ENCODE measurements around the gene SVIL. TPM values are rescaled to one million over a fixed set of nuclear protein-coding genes. Genes with fewer than 3 reads are reported as not detected.
"Not testable (repeated sequence)": the region's sequence is repeated elsewhere in the genome, so short reads cannot be mapped to it uniquely, and the experiment has no call there.

Gene SVIL
- polyA plus RNA-seq, 1 experiment: 47.9 TPM

- no peak overlapping the region for H3K27ac ChIP-seq (ENCODE audit: low read depth, low read length)
- DNase-seq (ENCODE audit: low read depth, low spot score): no peak
- H3K27me3 ChIP-seq (ENCODE audit: control insufficient read depth, insufficient read depth, low read length): no peaks in the 10 kb centered on the region
- H3K9me3 ChIP-seq (ENCODE audit: control insufficient read depth, insufficient read depth, low read length): peaks cover 15% of the 10 kb centered on the region
- H3K4me3 ChIP-seq (ENCODE audit: low read depth, low read length): no peak overlapping the region
- POLR2A ChIA-PET: no interaction called here
- CTCF ChIA-PET: no interaction called here
- no peak for TF ChIP-seq CTCF (IDR thresholded peaks at IDR 0.05; ENCODE audit: low read depth, low read length)
Observed at GRCh38 chr10:29613791-29614190, 21.0 kb downstream of the SVIL start.

GRCh38 chr10:29613196-29613595 lies 21.6 kb downstream of the SVIL start:
- ChIA-PET POLR2A (no interaction called here), CTCF (interaction anchor here (0.7 kb wide), 1 partner anchor 26 kb away, joined by 3 read pairs; no protein-coding TSS in a partner anchor)
- H3K4me3 ChIP-seq (ENCODE audit: low read depth, low read length): no peak overlapping the region
- no peak overlapping the region for H3K27ac ChIP-seq (ENCODE audit: low read depth, low read length)
- no peak for DNase-seq (ENCODE audit: low read depth, low spot score)
- H3K27me3 ChIP-seq (ENCODE audit: control insufficient read depth, insufficient read depth, low read length): no peaks in the 10 kb centered on the region
- peaks cover 20% of the 10 kb centered on the region for H3K9me3 ChIP-seq (ENCODE audit: control insufficient read depth, insufficient read depth, low read length)
- no peak for TF ChIP-seq CTCF (IDR thresholded peaks at IDR 0.05; ENCODE audit: low read depth, low read length)

GRCh38 chr10:29612657-29613056 lies 22.1 kb downstream of the SVIL start:
- Histone ChIP-seq H3K9me3 (ENCODE audit: control insufficient read depth, insufficient read depth, low read length) (peaks cover 20% of the 10 kb centered on the region), H3K27ac (ENCODE audit: low read depth, low read length) (no peak overlapping the region), H3K4me3 (ENCODE audit: low read depth, low read length) (no peak overlapping the region), H3K27me3 (ENCODE audit: control insufficient read depth, insufficient read depth, low read length) (no peaks in the 10 kb centered on the region)
- TF ChIP-seq CTCF (IDR thresholded peaks at IDR 0.05; ENCODE audit: low read depth, low read length): no peak
- ChIA-PET POLR2A (no interaction called here), CTCF (interaction anchor here (0.7 to 3.3 kb wide), 2 partner anchors 22 to 26 kb away, joined by 3 to 13 read pairs; no protein-coding TSS in a partner anchor)
- no peak for DNase-seq (ENCODE audit: low read depth, low spot score)

GRCh38 chr10:29611781-29612381 lies 22.9 kb downstream of the SVIL start:
- DNase-seq (ENCODE audit: low read depth, low spot score): no peak
- no peak overlapping the region for H3K4me3 ChIP-seq (ENCODE audit: low read depth, low read length)
- no peak overlapping the region for H3K27ac ChIP-seq (ENCODE audit: low read depth, low read length)
- no peaks in the 10 kb centered on the region for H3K27me3 ChIP-seq (ENCODE audit: control insufficient read depth, insufficient read depth, low read length)
- CTCF ChIA-PET: interaction anchor here (0.6 to 3.3 kb wide), 2 partner anchors 21 to 115 kb away, joined by 4 to 13 read pairs; no protein-coding TSS in a partner anchor
- POLR2A ChIA-PET: no interaction called here
- peaks cover 20% of the 10 kb centered on the region for H3K9me3 ChIP-seq (ENCODE audit: control insufficient read depth, insufficient read depth, low read length)
- no peak for TF ChIP-seq CTCF (IDR thresholded peaks at IDR 0.05; ENCODE audit: low read depth, low read length)

GRCh38 chr10:29610876-29611647 lies 23.7 kb downstream of the SVIL start:
- CTCF ChIA-PET: interaction anchor here (0.8 to 3.3 kb wide), 2 partner anchors 12 to 20 kb away, joined by 3 to 13 read pairs; no protein-coding TSS in a partner anchor
- DNase-seq (ENCODE audit: low read depth, low spot score): no peak
- POLR2A ChIA-PET: no interaction called here

GRCh38 chr10:29610331-29610730 lies 24.4 kb downstream of the SVIL start:
- peaks cover 20% of the 10 kb centered on the region for H3K9me3 ChIP-seq (ENCODE audit: control insufficient read depth, insufficient read depth, low read length)
- H3K4me3 ChIP-seq (ENCODE audit: low read depth, low read length); DNase-seq (ENCODE audit: low read depth, low spot score); POLR2A ChIA-PET; H3K27me3 ChIP-seq (ENCODE audit: control insufficient read depth, insufficient read depth, low read length); H3K27ac ChIP-seq (ENCODE audit: low read depth, low read length): not testable (repeated sequence)
- CTCF ChIA-PET: interaction anchor here (0.6 to 3.3 kb wide), 2 partner anchors 19 to 43 kb away, joined by 3 to 13 read pairs; no protein-coding TSS in a partner anchor

More at GRCh38 chr10:29610876-29611647, 23.7 kb downstream of the SVIL start:
- no peak for TF ChIP-seq CTCF (IDR thresholded peaks at IDR 0.05; ENCODE audit: low read depth, low read length)
- Histone ChIP-seq H3K9me3 (ENCODE audit: control insufficient read depth, insufficient read depth, low read length) (peaks cover 20% of the 10 kb centered on the region), H3K27me3 (ENCODE audit: control insufficient read depth, insufficient read depth, low read length) (no peaks in the 10 kb centered on the region), H3K27ac (ENCODE audit: low read depth, low read length) (no peak overlapping the region), H3K4me3 (ENCODE audit: low read depth, low read length) (no peak overlapping the region)

Data from AG04450 (cell line).